GM18519 (cell line): ENCODE data around the gene SLITRK1.

Experiments used
- ATAC-seq: cut with Tn5 transposase; IDR thresholded peaks from one replicate; pipeline ENCODE4 v1.9.1; 2021; ENCODE audit warnings: mild to moderate bottlenecking, moderate library complexity; ENCODE audit not compliant: unreplicated experiment, low FRiP score

The SLITRK1 gene

GRCh38 chr13:83867708-83868107, 14.6 kb downstream of the SLITRK1 start:
- no peak for ATAC-seq

- ATAC-seq, result no peak
These were observed 16.8 kb downstream of the SLITRK1 start for GRCh38 chr13:83865161-83866137.

GRCh38 chr13:83853771-83854170, 28.5 kb downstream of the SLITRK1 start:
- ATAC-seq, result no peak

- ATAC-seq, result no peak
These were observed 37.2 kb downstream of the SLITRK1 start for GRCh38 chr13:83845106-83845505.

GRCh38 chr13:83839146-83839545, 43.1 kb downstream of the SLITRK1 start:
- no peak for ATAC-seq

GRCh38 chr13:83831796-83832195, 50.5 kb downstream of the SLITRK1 start:
- no peak for ATAC-seq

GRCh38 chr13:83829810-83830209, 52.5 kb downstream of the SLITRK1 start:
- ATAC-seq, result no peak

GRCh38 chr13:83827338-83827737, 54.9 kb downstream of the SLITRK1 start:
- ATAC-seq, result no peak
